Keratinocyte (primary cell): ENCODE measurements around the gene APP. TPM values are rescaled to one million over a fixed set of nuclear protein-coding genes. Genes with fewer than 3 reads are reported as not detected.

ENCODE experiments used
- DNase-seq: peaks from one replicate; pipeline ENCODE4 v3.0.0-alpha.2; 2011; ENCODE audit warnings: low read depth, missing footprints, low spot score
- FAIRE-seq: peaks from 2 replicates; lab custom pipeline; 2011; peaks lifted over from hg19 to GRCh38; lab: Jason Lieb, UNC
- H2AFZ ChIP-seq: 2 replicates; pipeline ENCODE4 v1.6.0; 2012; ENCODE audit warnings: low read length, control low read depth, inconsistent platforms; ENCODE audit not compliant: control insufficient read depth
- H3K27ac ChIP-seq: 2 replicates; pipeline ENCODE4 v1.5.1; 2011; ENCODE audit warnings: low read length; ENCODE audit not compliant: control insufficient read depth, insufficient read depth
- H3K27me3 ChIP-seq: 3 replicates; pipeline ENCODE4 v1.6.0; 2011; ENCODE audit warnings: low read length; ENCODE audit not compliant: control insufficient read depth, insufficient read depth; ENCODE audit errors: extremely low read depth
- H3K36me3 ChIP-seq, 2 experiments: 2 replicates in 1 of 2; 3 replicates in 1 of 2; pipeline ENCODE4 v1.5.1; 2011; ENCODE audit warnings: low read length in 2 of 2, mild to moderate bottlenecking in 1 of 2; ENCODE audit not compliant: control insufficient read depth in 2 of 2, insufficient read depth in 2 of 2; ENCODE audit errors: extremely low read depth in 1 of 2
- H3K4me1 ChIP-seq: 3 replicates; pipeline ENCODE4 v1.5.1; 2011; ENCODE audit warnings: low read length; ENCODE audit not compliant: control insufficient read depth, insufficient read depth; ENCODE audit errors: extremely low read depth
- H3K4me2 ChIP-seq: 3 replicates; pipeline ENCODE4 v1.6.0; 2011; ENCODE audit warnings: low read depth, low read length; ENCODE audit not compliant: control insufficient read depth, insufficient read depth; ENCODE audit errors: extremely low read depth
- H3K4me3 ChIP-seq, 3 experiments: fragments of 200-600 bp in 1 of 3; sonication (generic) in 1 of 3; 2 replicates in 2 of 3; 3 replicates in 1 of 3; pipeline ENCODE4 v1.5.1; 2011 to 2016; ENCODE audit warnings: low read length in 3 of 3, mild to moderate bottlenecking in 3 of 3, control low read depth in 2 of 3, inconsistent platforms in 1 of 3, low read depth in 1 of 3, mixed read lengths in 1 of 3, mixed run types in 1 of 3, moderate library complexity in 1 of 3; ENCODE audit not compliant: control insufficient read depth in 2 of 3, insufficient read depth in 2 of 3; ENCODE audit errors: extremely low read depth in 1 of 3
- H3K79me2 ChIP-seq: 2 replicates; pipeline ENCODE4 v1.6.0; 2012; ENCODE audit warnings: low read length; ENCODE audit not compliant: control insufficient read depth, insufficient read depth
- H3K9ac ChIP-seq: 3 replicates; pipeline ENCODE4 v1.6.0; 2011; ENCODE audit warnings: low read length; ENCODE audit not compliant: control insufficient read depth, insufficient read depth; ENCODE audit errors: extremely low read depth
- H3K9me1 ChIP-seq: 3 replicates; pipeline ENCODE4 v1.6.0; 2011; ENCODE audit warnings: low read length; ENCODE audit not compliant: control insufficient read depth, insufficient read depth; ENCODE audit errors: extremely low read depth
- H3K9me3 ChIP-seq: 2 replicates; pipeline ENCODE4 v1.5.1; 2012; ENCODE audit warnings: low read depth, low read length; ENCODE audit not compliant: control insufficient read depth
- H4K20me1 ChIP-seq: 3 replicates; pipeline ENCODE4 v1.6.0; 2011; ENCODE audit warnings: low read length; ENCODE audit not compliant: control insufficient read depth, insufficient read depth; ENCODE audit errors: extremely low read depth
- CTCF ChIP-seq, 3 experiments: IDR thresholded peaks in 1 of 3; conservative IDR thresholded peaks in 1 of 3; optimal IDR thresholded peaks in 1 of 3; 2 replicates in 2 of 3; 3 replicates in 1 of 3; pipeline versions ENCODE3 to v1.5.1; 2011; ENCODE audit warnings: low read length in 3 of 3, mild to moderate bottlenecking in 3 of 3, moderate library complexity in 2 of 3, control low read depth in 1 of 3, inconsistent platforms in 1 of 3; ENCODE audit not compliant: insufficient read depth in 2 of 3; ENCODE audit errors: extremely low read depth in 1 of 3
- EZH2 ChIP-seq: IDR thresholded peaks from one replicate; pipeline ENCODE4 v1.6.1; 2012; ENCODE audit warnings: inconsistent platforms, mild to moderate bottlenecking, low read length, moderate library complexity
- dilution Hi-C: fragments of 300-500 bp; cut with MboI; formaldehyde crosslinking; loops from one replicate; pipeline ENCODE4 v1.7.0; 2020; ENCODE audit warnings: low sequenced_read_pairs; ENCODE audit not compliant: extremely low pct_ligation_motif_present
- polyA minus RNA-seq, 3 experiments: library from RNA; depleted of rRNA, polyadenylated mRNA; stranded (reverse); fragments of >200 nt; gene quantifications; 1 replicate in 1 of 3; 2 replicates in 1 of 3; 3 replicates in 1 of 3; pipeline ENCODE4 v1.2.3, GENCODE V29; 2011
- polyA plus RNA-seq, 5 experiments: library from polyadenylated mRNA; depleted of rRNA in 3 of 5; stranded (reverse) in 3 of 5; stranded (forward) in 1 of 5; unstranded in 1 of 5; fragments of >200 nt; gene quantifications; 1 replicate in 1 of 5; 2 replicates in 3 of 5; 3 replicates in 1 of 5; pipeline versions ENCODE4 v1.2.1 to v1.2.3, GENCODE V29; 2011 to 2012; ENCODE audit warnings: missing spikeins in 2 of 5, low read depth in 1 of 5, low replicate concordance in 1 of 5

APP gene
- polyA plus RNA-seq: 1,015 to 1,448 TPM (median 1,185 TPM) in 3 replicates
- 1,793 TPM for polyA plus RNA-seq (2011; ENCODE audit: low read depth)
- 533 and 538 TPM in 2 replicates for polyA plus RNA-seq (2011; cell fraction: cytosol; rRNA removed)
- 3,620 and 3,834 TPM in 2 replicates for polyA plus RNA-seq (2011; cell fraction: nucleus; rRNA removed)
- 892 and 931 TPM in 2 replicates for polyA plus RNA-seq (2012; ENCODE audit: low replicate concordance)
- 975 to 1,428 TPM (median 1,262 TPM) in 3 replicates for polyA minus RNA-seq
- polyA minus RNA-seq (2011; cell fraction: cytosol; rRNA and poly(A)+ RNA removed): 644 TPM
- 2,331 and 3,661 TPM in 2 replicates for polyA minus RNA-seq (2011; cell fraction: nucleus; rRNA and poly(A)+ RNA removed)

DNA sequence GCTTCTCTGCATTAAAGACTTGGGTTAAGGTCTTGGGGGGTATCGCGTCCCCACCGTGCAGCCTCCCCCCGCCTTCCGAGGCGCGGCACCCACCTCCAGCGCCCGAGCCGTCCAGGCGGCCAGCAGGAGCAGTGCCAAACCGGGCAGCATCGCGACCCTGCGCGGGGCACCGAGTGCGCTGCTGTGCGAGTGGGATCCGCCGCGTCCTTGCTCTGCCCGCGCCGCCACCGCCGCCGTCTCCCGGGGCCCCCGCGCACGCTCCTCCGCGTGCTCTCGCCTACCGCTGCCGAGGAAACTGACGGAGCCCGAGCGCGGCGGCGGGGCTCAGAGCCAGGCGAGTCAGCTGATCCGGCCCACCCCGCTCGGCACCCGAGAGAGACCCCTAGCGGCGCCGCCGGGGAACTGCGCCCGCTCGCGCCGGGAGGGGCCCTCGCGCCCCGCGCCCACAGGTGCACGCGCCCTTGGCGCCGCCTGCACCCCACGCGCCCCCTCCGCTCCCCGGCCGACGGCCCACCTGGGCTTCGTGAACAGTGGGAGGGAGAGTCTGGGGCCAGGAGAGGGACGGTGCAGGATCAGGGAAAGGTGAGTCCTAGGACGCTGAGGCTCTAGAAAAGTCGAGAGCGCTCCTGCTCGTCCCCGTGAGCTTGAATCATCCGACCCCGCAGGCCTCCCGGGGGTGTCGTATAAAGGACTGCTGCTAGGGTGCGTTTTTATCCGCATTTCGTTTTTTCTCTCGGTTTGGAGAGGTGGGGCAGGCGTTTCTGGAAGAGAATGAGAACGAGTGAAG, at the start of gene APP:
APP (minus strand) TSS at position 300 of the 787 bp plus-strand sequence; CDS start at position 150, 150 bp downstream.
- no peak for DNase-seq
- peaks cover 49% of the 10 kb centered on the region for H3K79me2 ChIP-seq
- dilution Hi-C loops: loop anchor here (25.0 kb wide), 1 partner anchor 217 kb away; no protein-coding TSS in a partner anchor
- peak within 1 kb of the TSS; percentile 89 to 98 (median 97) for H3K4me3 ChIP-seq
- H3K4me1 ChIP-seq: peaks cover 30% of the 10 kb centered on the region
- H3K9me3 ChIP-seq: no peaks in the 10 kb centered on the region
- TF ChIP-seq CTCF (optimal IDR thresholded peaks at IDR 0.05 in 1 of 3, IDR thresholded peaks at IDR 0.05 in 1 of 3, conservative IDR thresholded peaks at IDR 0.05 in 1 of 3; ENCODE audit: extremely low read depth in 1 of 3, insufficient read depth in 2 of 3, low read length in 3 of 3) (peak in 2 of 3 experiments; percentile 81 to 85), EZH2 (no peak)
- peak within 1 kb of the TSS; percentile 94 for H3K4me2 ChIP-seq
- peaks cover 3 to 4% of the 10 kb centered on the region in 2 experiments for H3K36me3 ChIP-seq
- H3K9me1 ChIP-seq: no peaks in the 10 kb centered on the region
- H3K27me3 ChIP-seq: no peaks in the 10 kb centered on the region
- peak within 1 kb of the TSS; percentile 93 for H3K9ac ChIP-seq
- no peak for FAIRE-seq
- peak within 1 kb of the TSS; percentile 94 for H2AFZ ChIP-seq
- peaks cover 14% of the 10 kb centered on the region for H4K20me1 ChIP-seq
- peak within 1 kb of the TSS; percentile 85 for H3K27ac ChIP-seq

- Histone ChIP-seq H2AFZ (no peak overlapping the region), H3K9me3 (no peaks in the 10 kb centered on the region), H3K27me3 (no peaks in the 10 kb centered on the region), H3K4me3 (no peak overlapping the region), H3K79me2 (no peaks in the 10 kb centered on the region), H3K4me1 (peaks cover 6% of the 10 kb centered on the region), H3K36me3 (no peaks in the 10 kb centered on the region), H3K27ac (no peak overlapping the region), H4K20me1 (no peaks in the 10 kb centered on the region), H3K9ac (no peak overlapping the region), H3K4me2 (no peak overlapping the region), H3K9me1 (no peaks in the 10 kb centered on the region)
- DNase-seq (no peak), FAIRE-seq (no peak)
- no peak for TF ChIP-seq CTCF (optimal IDR thresholded peaks at IDR 0.05 in 1 of 3, IDR thresholded peaks at IDR 0.05 in 1 of 3, conservative IDR thresholded peaks at IDR 0.05 in 1 of 3; ENCODE audit: extremely low read depth in 1 of 3, insufficient read depth in 2 of 3, low read length in 3 of 3)
- no peak for TF ChIP-seq EZH2
- dilution Hi-C loops: no loop called here
Measured at GRCh38 chr21:26212220-26212619, 41.6 kb upstream of the APP start.
